Heart left ventricle (tissue), 13 donors: Measurements from ENCODE around the gene HAND2.

Source experiments
- POLR2A ChIP-seq, 2 donors: fragments of 450-650 bp; IDR thresholded peaks; one replicate each; pipeline ENCODE4 v1.6.1; 2017; ENCODE audit warnings: antibody characterized with exemption in 2 of 2, mild to moderate bottlenecking in 2 of 2, moderate library complexity in 2 of 2
- TF ChIP-seq, protein P1 (sequence below), 12 donors: fragments of 200-600 bp; sonication (generic) in 4 of 12; IDR thresholded peaks; one replicate each; pipeline versions ENCODE4 v1.5.0 to v1.8.0; 2018 to 2022; ENCODE audit warnings: antibody characterized with exemption in 12 of 12, mild to moderate bottlenecking in 5 of 12
- donor health status: ischemic (EF 13 %, LVEDD 7.1; RV severe dilation, severe dysfunction).
- donor health status: DM: no; HTN: yes; CAD: no.
- donor health status: DM: no; HTN: no; CAD: no.
- donor health status: ischemic (EF 25% LVEDD 6.9; RV normal size, moderate dysfunction).
- donor health status: ischemic (EF 25% LVEDD 5.7; RV mildly dilated, moderate dysfunction).
- donor health status: ischemic (EF 35%, LVEDD 5.7; RV mildly dilated, moderate dysfunction).
- donor health status: nonischemic (EF 11% LVEDD 7.7; RV severe dilation, severe dysfunction).
- donor health status: DM: yes; HTN: yes; CAD: no.
- donor health status: PGD.
- donor health status: ischemic (EF 29% LVEDD 5.4; RV normal size, mild dysfunction).
- donor health status: nonischemic (EF 23%, LVEDD 6.1; RV moderate dilation, normal function).

DNA sequence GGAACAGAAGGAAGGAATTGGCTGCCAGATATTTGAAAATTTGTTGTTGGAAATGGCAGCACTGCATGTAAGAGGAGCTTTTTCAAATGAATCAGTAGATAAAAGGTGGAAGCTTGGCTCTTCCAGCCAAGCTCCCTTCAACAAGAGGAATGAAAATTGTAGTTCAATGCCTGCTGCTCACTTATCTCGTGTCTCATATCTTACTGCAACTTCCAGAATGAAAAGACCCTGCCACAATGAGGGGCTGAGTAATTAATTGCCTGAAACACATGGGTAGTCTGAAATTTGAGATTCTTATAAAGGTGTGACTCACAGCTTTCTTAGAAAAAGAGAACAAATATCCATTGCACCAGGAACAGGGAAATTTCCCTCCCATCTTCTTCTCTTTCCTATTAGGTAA, 53.0 kb downstream of the HAND2 start:
- TF ChIP-seq, protein P1, sequence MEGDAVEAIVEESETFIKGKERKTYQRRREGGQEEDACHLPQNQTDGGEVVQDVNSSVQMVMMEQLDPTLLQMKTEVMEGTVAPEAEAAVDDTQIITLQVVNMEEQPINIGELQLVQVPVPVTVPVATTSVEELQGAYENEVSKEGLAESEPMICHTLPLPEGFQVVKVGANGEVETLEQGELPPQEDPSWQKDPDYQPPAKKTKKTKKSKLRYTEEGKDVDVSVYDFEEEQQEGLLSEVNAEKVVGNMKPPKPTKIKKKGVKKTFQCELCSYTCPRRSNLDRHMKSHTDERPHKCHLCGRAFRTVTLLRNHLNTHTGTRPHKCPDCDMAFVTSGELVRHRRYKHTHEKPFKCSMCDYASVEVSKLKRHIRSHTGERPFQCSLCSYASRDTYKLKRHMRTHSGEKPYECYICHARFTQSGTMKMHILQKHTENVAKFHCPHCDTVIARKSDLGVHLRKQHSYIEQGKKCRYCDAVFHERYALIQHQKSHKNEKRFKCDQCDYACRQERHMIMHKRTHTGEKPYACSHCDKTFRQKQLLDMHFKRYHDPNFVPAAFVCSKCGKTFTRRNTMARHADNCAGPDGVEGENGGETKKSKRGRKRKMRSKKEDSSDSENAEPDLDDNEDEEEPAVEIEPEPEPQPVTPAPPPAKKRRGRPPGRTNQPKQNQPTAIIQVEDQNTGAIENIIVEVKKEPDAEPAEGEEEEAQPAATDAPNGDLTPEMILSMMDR (IDR thresholded peaks at IDR 0.05), result no peak
- TF ChIP-seq POLR2A (IDR thresholded peaks at IDR 0.05), result no peak
